Fibroblast of mammary gland (primary cell): ENCODE measurements around the gene DEPDC1B.
"Not testable (repeated sequence)": the region's sequence is repeated elsewhere in the genome, so short reads cannot be mapped to it uniquely, and the experiment has no call there.

ENCODE experiments used
- DNase-seq: peaks from one replicate; pipeline ENCODE4 v3.0.0-alpha.2; 2010; ENCODE audit warnings: low read depth
- H3K4me3 ChIP-seq: 2 replicates; pipeline ENCODE4 v1.5.1; 2011; ENCODE audit warnings: low read depth, mild to moderate bottlenecking, low read length, moderate library complexity; ENCODE audit not compliant: control insufficient read depth
- TF ChIP-seq, protein P1 (sequence below): conservative IDR thresholded peaks from 2 replicates; pipeline ENCODE4 v1.5.1; 2011; ENCODE audit warnings: low read depth, low read length, inconsistent platforms; ENCODE audit not compliant: control insufficient read depth, insufficient read depth

DEPDC1B gene

DNA sequence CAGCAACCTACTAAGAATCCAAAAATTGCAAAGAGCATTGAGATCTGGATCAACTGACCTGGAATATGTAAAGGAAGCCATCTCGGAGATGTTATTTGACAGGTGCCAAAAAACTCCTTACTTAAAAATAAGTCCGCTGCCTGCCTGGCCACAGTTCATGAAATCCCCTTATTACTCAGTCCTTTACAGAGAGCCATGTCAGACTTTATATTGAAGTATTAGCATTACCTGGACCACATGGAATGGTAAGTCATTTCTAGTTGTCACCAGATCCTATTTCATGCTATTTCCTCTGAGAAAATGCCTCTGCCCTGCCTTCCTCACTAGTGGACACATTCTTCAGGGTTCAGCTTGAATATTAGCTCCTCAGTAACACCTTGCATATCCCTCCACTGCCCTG lies 115.7 kb downstream of the DEPDC1B start:
- TF ChIP-seq, protein P1, sequence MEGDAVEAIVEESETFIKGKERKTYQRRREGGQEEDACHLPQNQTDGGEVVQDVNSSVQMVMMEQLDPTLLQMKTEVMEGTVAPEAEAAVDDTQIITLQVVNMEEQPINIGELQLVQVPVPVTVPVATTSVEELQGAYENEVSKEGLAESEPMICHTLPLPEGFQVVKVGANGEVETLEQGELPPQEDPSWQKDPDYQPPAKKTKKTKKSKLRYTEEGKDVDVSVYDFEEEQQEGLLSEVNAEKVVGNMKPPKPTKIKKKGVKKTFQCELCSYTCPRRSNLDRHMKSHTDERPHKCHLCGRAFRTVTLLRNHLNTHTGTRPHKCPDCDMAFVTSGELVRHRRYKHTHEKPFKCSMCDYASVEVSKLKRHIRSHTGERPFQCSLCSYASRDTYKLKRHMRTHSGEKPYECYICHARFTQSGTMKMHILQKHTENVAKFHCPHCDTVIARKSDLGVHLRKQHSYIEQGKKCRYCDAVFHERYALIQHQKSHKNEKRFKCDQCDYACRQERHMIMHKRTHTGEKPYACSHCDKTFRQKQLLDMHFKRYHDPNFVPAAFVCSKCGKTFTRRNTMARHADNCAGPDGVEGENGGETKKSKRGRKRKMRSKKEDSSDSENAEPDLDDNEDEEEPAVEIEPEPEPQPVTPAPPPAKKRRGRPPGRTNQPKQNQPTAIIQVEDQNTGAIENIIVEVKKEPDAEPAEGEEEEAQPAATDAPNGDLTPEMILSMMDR, result no peak
- DNase-seq, result no peak
- no peak overlapping the region for H3K4me3 ChIP-seq

DNA sequence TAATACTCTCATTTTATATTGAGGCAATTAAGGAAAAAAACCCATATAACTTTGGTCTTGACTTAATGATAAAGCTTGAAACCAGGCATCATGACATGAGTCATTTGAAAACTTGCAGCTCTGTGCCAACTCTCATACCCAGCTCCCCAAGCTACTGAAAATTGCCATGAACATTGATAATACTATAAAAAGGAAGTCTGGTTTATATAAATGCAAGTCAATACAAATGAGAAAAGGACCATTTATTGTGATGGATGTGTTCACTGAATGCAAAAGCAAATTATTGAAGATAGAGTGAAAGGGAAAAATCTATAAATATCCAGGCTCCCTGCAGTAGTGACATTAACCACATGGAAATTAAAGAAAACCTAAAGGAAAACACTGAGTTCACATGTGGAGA lies 116.3 kb downstream of the DEPDC1B start:
- H3K4me3 ChIP-seq, result no peak overlapping the region
- TF ChIP-seq, protein P1, result no peak
- DNase-seq, result peak; percentile 7

DNA sequence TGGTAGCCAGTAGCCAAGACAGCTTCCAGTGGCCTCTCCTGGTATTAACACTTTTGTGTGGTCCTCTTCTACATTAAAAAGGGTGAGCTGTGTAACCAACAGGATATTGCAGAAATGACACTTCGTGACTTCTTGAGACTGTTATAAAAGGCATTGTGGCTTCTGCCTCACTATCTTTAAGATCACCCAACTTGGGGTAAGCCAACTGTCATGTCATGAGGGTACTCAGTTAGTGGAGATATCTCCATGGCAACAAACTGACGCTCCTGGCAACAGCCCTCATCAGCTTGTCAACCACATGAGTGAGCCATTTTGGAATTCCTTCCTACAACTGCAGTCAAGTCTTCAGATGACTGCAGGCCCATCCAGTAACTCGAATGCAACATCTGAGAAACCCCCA lies 121.7 kb downstream of the DEPDC1B start:
- no peak overlapping the region for H3K4me3 ChIP-seq
- TF ChIP-seq, protein P1, result no peak
- no peak for DNase-seq

DNA sequence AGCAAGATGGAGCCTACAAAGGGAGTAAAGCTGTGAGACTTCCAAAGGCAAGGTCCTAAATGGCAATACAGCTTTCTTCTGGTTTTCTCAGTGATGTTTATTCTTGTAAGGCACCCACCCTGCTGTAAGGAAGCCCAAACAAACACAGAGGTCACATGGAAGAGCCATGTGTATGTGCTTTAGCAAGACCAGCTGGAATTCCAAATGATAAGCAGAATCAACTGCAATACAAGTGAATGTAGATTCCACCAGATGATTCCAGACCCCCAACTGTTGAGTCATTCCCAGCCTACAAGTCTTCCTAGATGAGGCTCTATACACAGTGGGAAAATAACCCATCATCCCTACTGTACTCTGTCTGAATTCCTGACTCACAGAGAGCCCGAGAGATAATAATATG lies 122.8 kb downstream of the DEPDC1B start:
- TF ChIP-seq, protein P1, result no peak
- H3K4me3 ChIP-seq, result no peak overlapping the region
- DNase-seq, result peak; percentile 2

DNA sequence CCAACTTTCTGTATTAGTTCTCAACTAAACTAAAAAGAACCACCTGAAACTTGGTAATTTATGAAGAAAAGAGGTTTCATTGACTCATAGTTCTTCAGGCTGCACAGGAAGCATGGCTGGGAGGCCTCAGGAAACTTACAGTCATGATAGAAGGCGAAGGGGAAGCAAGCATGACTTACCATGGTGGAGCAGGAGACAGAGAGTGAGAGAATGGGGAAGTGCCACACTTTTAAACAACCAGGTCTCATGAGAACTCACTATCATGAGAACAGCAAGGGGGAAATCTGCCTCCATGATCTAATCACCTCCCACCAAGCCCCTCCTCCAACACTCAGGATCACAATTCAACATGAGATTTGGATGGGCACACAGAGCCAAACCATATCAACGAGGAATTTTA lies 123.5 kb downstream of the DEPDC1B start:
- no peak overlapping the region for H3K4me3 ChIP-seq
- TF ChIP-seq, protein P1, result no peak
- no peak for DNase-seq

DNA sequence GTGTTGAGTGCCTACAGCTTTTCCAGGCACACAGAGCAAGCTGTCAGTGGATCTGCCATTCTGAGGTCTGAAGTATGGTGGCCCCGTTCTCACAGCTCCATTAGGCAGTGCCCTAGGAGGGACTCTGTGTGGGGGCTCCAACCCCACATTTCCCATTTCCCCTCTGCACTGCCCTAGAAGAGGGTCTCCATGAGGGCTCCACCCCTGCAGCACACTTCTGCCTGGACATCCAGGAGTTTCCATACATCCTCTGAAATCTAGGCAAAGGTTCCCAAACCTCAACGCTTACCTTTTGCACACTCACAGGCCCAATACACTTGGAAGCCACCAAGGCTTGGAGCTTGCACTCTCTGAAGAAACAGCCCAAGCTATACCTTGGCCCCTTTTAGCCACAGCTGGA lies 131.3 kb downstream of the DEPDC1B start:
- TF ChIP-seq, protein P1, result no peak
- no peak overlapping the region for H3K4me3 ChIP-seq
- DNase-seq, result no peak

DNA sequence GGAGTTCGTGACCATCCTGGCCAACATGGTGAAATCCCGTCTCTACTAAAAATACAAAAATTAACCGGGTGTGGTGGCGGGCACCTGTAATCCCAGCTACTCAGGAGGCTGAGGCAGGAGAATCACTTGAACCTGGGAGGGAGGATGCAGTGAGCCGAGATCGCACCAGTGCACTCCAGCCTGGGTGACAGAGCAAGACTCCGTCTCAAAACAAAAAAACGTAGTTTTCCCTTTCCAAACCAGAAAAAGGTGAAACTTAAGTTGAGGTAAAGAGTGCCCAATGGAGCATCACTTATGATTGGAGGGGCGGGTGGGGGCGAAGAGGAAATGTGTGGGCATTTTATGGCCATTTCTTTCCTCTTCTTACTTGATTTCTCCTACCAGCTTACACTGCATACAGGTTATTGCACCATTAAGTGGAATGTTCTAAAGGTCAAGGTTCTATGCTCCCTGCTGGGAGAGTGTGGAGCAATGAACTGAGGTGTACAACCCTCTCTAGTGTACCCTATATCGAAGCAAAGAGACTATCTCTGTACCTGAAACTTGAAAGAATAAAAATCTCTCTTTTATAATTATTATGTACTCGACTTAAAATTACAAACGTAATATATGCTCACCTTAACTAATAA lies 136.2 kb downstream of the DEPDC1B start:
- H3K4me3 ChIP-seq, result no peak overlapping the region
- no peak for DNase-seq
- TF ChIP-seq, protein P1, result no peak

DNA sequence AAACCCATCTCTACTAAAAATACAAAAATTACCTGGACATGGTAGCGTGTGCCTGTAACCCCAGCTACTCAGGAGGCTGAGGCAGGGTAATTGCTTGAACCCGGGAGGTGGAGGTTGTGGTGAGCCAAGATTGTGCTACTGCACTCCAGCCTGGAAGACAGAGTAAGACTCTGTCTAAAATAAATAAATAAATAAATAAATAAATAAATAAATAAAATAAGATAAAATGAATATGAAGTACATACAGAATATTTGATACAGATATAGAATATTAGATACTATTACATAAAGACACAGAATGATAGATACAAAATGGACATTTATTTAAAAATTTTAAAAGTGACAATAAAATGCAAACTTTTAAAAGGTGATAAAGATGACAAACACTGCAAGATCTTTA lies 146.7 kb downstream of the DEPDC1B start:
- DNase-seq, H3K4me3 ChIP-seq: not testable (repeated sequence)
